HG03280 (cell line): ENCODE data around the gene NPW.

Source experiments
- ATAC-seq: cut with Tn5 transposase; IDR thresholded peaks from one replicate; pipeline ENCODE4 v1.9.1; 2021; ENCODE audit warnings: mild to moderate bottlenecking, moderate library complexity; ENCODE audit not compliant: unreplicated experiment

NPW gene

GRCh38 chr16:1984347-1985225 lies 35.0 kb upstream of the NPW start:
- ATAC-seq: no peak

DNA sequence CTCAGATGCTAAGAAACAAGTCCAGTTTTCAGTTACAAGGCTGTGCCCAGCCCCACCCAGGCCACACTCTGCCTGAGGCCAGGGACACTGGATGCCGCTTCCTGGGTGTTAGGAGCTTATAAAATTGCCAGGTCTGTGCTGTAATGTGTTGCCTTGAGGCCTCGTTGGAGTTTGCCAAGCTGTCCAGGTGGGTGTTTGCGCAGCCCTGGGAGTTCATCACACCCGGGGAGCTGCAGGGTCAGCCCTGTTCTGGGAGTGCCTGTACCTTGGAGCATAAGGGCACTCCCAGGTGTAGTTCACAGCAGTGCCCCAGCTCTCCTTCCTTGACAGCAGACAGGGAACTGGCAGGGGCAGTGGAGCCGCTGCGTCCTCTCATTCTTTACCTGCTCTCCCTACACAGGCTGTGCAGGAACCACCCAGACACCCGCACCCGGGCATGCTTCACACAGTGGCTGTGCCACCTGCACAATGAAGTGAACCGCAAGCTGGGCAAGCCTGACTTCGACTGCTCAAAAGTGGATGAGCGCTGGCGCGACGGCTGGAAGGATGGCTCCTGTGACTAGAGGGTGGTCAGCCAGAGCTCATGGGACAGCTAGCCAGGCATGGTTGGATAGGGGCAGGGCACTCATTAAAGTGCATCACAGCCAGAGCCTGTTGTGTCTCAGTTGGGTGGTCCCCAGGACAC lies 34.0 kb upstream of the NPW start:
- no peak for ATAC-seq

DNA sequence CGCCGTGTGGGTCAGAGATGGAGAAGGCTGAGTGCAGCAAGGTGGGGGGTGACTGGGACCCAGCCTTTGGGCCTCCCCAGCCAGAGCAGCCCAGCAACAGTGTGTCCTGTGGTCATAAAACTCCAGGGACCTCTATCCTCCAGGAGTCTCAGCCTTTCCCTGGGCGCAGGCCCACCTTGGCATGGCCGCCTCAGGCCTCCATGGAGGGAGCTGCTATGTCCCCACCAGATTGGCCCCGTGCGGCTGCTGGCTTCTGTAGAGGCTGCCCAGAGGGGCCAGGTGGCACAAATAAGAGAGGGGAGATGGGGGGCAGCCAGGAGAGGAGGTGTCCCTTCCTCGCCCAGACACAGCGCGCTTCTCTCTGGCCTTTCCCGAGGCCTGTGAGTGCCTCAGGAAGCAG lies 32.4 kb upstream of the NPW start:
- ATAC-seq: no peak

DNA sequence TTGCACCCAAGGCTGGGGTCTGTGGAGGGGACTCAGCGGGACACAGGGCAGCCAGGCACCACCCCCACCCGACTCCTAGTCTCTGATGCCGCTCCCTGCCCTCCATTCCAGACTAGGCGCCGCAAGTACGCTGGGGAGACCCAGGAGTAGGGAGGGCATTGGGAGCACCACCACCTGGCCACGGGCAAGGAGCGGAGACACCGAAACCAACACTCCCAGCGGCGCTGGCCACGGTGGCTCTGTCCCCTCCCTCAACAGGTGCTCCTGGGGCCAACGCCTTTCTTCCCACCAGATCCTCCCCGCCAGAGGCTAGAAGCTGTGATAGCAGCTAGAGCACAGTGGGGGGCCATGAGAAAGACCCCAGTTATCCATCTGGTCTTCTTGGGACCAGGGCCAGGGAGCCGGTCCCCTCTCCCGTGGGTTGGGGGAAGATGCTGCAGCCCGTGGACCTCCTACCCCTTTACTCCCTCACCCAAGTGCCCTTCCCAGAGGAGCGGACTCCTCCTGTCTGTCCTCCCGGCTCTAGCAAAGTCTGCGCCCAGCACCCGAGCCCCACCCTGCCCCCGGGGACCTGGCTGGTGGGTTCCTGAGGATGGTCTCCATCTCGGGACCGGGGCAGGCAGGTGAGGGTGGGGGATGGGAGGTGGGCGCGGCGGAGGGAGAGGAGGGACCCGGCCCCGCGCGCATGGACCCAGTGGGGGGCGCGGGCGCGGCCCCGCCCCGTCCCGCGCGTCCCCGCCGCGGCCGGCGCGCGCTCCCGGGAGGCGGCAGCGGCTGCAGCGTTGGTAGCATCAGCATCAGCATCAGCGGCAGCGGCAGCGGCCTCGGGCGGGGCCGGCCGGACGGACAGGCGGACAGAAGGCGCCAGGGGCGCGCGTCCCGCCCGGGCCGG lies 30.1 kb upstream of the NPW start, which contains the start of gene SYNGR3:
TSS of gene SYNGR3 (plus strand) at position 762 of the 892 bp plus-strand sequence. CDS start 133 bp downstream, outside the sequence.
- ATAC-seq: no peak

GRCh38 chr16:1990101-1990350 lies 29.6 kb upstream of the NPW start:
- ATAC-seq: no peak

DNA sequence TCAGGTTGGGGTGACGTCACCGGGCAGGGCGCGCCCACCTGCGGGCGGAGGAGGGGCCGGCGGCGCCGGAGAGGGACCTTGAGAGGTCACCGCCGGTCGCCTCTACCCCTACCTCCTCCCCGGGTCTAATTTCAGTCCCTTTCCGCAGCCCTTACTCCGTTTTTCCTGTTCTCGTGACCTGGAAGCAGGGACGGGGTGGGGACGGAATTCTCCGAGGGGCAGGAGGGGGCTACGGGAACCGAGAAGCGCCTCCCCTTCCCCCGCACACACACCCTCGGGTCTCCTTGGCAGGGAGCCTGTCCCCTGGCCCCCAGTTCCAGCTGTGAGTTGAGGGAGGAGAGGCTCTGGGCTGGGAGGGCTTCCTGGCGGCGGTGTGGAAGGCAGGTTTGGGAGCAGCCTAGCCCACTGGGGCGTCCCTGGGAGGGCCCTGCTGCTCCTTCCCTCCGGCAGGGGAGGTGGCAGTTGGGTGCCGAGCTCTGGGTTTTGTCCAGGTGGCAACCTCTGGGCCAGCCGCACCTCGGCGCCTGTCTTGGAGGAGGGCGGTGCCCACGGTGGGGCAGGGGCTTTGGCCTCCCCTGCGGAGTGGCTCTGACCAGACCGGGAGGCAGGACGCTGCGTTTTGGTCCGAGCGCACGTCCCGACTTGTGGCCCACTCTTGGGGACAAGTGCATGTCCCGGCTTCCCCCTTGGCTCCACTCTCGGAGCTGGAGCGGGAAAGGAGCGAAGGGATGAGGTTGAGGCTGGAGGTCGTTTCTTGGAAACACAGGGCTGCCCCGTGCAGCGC lies 29.0 kb upstream of the NPW start:
- no peak for ATAC-seq

DNA sequence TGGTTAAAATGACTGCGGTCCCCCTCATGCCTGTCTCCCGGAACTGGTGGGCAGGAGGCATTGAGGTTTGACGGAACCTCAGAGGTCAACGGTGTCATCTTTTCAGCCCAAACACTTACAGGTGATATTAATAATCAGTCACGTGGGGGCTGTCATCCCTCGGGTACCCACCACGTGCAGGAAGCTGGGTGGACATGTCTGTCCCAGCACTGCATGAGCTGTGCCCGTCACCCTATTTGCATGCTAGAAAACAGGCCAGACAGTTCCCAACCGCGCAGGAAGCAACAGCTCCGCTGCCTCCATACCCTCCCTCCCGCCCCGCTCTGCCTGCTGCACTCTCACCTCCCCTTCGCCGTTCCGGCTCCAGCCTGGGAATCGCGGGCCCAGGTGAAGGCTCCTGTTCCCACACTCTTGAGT lies 28.4 kb upstream of the NPW start:
- ATAC-seq: no peak

DNA sequence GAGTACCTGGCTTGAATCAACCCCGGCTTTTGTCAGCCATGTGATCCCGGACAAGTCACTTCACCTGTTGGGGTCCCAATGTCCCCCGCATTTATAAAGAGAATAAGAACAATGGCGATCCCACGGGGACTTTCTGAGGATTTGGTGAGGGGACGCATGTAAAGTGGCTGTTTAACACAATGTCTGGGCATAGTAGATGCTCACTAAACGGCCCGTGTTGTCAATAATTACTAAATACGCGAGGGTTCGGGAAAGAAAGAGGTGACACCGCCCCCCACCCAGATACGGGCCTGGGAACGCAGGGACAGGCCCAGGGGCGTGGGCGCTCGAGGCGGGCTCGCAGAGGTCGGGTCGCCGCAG lies 28.0 kb upstream of the NPW start:
- ATAC-seq: no peak

GRCh38 chr16:1991948-1992703 lies 27.5 kb upstream of the NPW start:
- ATAC-seq: peak; percentile 59

DNA sequence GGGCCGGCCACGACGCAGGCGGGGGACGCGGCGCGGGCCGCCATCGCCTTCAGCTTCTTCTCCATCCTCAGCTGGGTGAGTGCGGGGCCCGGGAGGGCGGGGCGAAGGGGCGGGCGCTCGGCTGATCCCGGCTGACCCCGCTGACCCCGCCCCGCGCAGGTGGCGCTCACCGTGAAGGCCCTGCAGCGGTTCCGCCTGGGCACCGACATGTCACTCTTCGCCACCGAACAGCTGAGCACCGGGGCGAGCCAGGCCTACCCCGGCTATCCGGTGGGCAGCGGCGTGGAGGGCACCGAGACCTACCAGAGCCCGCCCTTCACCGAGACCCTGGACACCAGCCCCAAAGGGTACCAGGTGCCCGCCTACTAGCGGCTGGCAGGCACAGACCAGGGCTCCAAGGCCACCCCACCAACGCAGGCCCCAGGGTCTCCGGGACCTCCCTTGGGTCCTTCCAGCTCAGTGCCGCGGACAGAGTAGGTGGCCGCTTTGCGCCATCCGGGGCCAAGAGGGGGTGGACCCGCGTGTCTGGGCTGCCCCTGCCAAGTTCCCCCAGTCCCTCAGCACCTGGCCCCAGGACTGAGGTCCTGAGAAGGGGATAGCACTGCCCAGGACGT lies 26.8 kb upstream of the NPW start:
- ATAC-seq: no peak

DNA sequence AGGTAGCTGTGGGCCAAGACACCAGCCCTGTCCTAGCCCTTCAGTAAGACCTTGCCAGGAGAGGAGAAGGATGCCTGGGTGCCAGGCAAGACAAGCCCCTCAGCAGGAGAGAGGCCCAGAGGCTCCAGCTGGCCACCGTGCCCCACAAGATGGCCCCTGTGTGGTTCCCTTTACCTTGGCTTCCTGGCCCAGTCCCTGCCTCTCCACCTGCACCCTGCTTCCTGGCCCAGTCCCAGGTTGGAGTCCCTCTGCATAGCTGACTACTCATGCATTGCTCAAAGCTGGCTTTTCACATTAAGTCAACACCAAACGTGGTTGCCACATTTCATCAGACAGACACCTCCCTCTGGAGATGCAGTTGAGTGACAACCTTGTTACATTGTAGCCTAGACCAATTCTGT lies 25.9 kb upstream of the NPW start:
- ATAC-seq: no peak

- no peak for ATAC-seq
Measured at GRCh38 chr16:1997494-1998359, 21.9 kb upstream of the NPW start.

DNA sequence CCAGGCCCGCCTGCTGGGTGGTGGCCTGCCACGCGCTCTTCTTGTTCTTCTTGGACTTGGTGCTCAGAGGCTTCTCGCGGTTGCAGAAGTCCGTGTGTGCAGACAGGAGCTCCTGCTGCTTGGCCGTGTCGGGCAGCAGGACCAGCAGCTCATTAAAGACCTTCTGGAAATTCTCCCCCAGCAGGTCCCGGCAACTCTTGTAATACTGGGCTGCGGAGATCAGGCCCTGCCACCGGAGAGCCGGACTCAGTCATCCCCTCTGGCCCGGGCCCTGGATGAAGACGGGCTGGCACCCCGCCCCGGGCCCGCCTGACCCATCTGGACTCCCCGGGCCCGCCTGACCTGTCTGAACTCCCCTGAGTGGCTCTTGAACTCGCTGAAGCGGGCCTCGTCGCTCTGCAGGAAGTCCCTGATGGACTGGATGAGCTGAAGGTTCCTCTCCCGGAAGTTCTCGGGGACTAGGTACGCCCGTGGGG lies 21.2 kb upstream of the NPW start:
- no peak for ATAC-seq

GRCh38 chr16:1998852-1999801 lies 20.5 kb upstream of the NPW start:
- ATAC-seq: no peak

- ATAC-seq: no peak
Measured at GRCh38 chr16:1999866-2000514, 19.6 kb upstream of the NPW start.

- no peak for ATAC-seq
Measured at GRCh38 chr16:2001035-2001434, 18.6 kb upstream of the NPW start.
